SU-DHL-6 (cell line): ENCODE results near the gene FCMR.

ENCODE experiments used
- EZH2phosphoT487 ChIP-seq: fragments of 200-600 bp; sonication (generic), shearing (Covaris generic); conservative IDR thresholded peaks from 2 replicates; pipeline ENCODE4 v1.6.1; 2018; ENCODE audit warnings: mild to moderate bottlenecking, antibody characterized with exemption, low read length, moderate library complexity, mixed read lengths
- TF ChIP-seq, protein P1 (sequence below): fragments of 200-600 bp; sonication (generic); IDR thresholded peaks from one replicate; pipeline ENCODE4 v1.5.1; 2017; ENCODE audit warnings: antibody characterized with exemption, mild to moderate bottlenecking, low read length, moderate library complexity; ENCODE audit not compliant: insufficient read depth, poor library complexity, severe bottlenecking

DNA sequence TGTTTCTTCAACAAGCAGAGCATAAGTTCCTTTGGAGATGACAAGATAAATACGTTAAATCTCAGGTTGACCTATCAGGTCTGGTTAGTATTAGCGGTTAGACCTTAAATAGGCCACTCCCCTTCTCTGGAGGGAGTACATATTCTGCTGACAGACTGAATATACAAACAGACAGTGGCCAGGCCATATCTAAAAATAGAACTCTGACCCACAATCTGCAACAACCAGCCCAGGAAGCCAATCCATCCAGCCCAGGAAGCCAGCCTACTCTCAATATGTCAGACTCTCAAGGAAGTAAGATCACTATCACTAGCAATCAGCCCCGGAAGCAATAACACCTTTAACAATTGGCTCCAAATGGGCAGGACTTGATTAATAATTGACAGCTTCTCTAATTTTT, 49.6 kb downstream of the FCMR start:
- TF ChIP-seq, protein P1, sequence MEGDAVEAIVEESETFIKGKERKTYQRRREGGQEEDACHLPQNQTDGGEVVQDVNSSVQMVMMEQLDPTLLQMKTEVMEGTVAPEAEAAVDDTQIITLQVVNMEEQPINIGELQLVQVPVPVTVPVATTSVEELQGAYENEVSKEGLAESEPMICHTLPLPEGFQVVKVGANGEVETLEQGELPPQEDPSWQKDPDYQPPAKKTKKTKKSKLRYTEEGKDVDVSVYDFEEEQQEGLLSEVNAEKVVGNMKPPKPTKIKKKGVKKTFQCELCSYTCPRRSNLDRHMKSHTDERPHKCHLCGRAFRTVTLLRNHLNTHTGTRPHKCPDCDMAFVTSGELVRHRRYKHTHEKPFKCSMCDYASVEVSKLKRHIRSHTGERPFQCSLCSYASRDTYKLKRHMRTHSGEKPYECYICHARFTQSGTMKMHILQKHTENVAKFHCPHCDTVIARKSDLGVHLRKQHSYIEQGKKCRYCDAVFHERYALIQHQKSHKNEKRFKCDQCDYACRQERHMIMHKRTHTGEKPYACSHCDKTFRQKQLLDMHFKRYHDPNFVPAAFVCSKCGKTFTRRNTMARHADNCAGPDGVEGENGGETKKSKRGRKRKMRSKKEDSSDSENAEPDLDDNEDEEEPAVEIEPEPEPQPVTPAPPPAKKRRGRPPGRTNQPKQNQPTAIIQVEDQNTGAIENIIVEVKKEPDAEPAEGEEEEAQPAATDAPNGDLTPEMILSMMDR: no peak
- no peak for TF ChIP-seq EZH2phosphoT487
